ENCODE data around the gene DIAPH1. TPM values are rescaled to one million over a fixed set of nuclear protein-coding genes. Genes with fewer than 3 reads are reported as not detected.

The DIAPH1 gene
- total RNA-seq: 225 and 232 TPM in 2 replicates

- Mint-ChIP-seq H3K4me3 (peak within 1 kb of the TSS; percentile 100), H3K36me3 (ENCODE audit: low read depth) (peaks cover 43% of the 10 kb centered on the region), H3K4me1 (peaks cover 57% of the 10 kb centered on the region), H3K27me3 (no peaks in the 10 kb centered on the region), H3K9me3 (no peaks in the 10 kb centered on the region), H3K27ac (peak within 1 kb of the TSS; percentile 99)
- intact Hi-C loops (cut with micrococcal nuclease): loop anchor here (1.0 kb wide), 5 partner anchors 14 to 55 kb away; partner anchors contain the start of genes FCHSD1, HDAC3 and RELL2
- peak; percentile 98 for DNase-seq
These were observed at the start of gene DIAPH1 for GRCh38 chr5:141618804-141619554. Gene DIAPH1 (minus strand): TSS chr5:141619000. CDS start chr5:141618914, 86 bp downstream.

- Mint-ChIP-seq H3K27ac (no peak overlapping the region), H3K36me3 (ENCODE audit: low read depth) (peaks cover 2% of the 10 kb centered on the region), H3K4me3 (no peak overlapping the region), H3K9me3 (no peaks in the 10 kb centered on the region), H3K27me3 (no peaks in the 10 kb centered on the region), H3K4me1 (peaks cover 4% of the 10 kb centered on the region)
- intact Hi-C loops (cut with micrococcal nuclease): loop anchor here (1.0 to 10.0 kb wide), 4 partner anchors 27 to 213 kb away; no protein-coding TSS in a partner anchor
- no peak for DNase-seq
These were observed 47.5 kb upstream of the DIAPH1 start for GRCh38 chr5:141665995-141666940.

- peak overlapping the region; percentile 26 for H3K27ac Mint-ChIP-seq
- peak; percentile 93 for DNase-seq
- no peak overlapping the region for H3K4me3 Mint-ChIP-seq
- H3K4me1 Mint-ChIP-seq: peaks cover 4% of the 10 kb centered on the region
- intact Hi-C loops (cut with micrococcal nuclease): loop anchor here (1.0 to 10.0 kb wide), 4 partner anchors 28 to 214 kb away; no protein-coding TSS in a partner anchor
- H3K9me3 Mint-ChIP-seq: no peaks in the 10 kb centered on the region
- H3K36me3 Mint-ChIP-seq (ENCODE audit: low read depth): peaks cover 2% of the 10 kb centered on the region
- no peaks in the 10 kb centered on the region for H3K27me3 Mint-ChIP-seq
These were observed 46.1 kb upstream of the DIAPH1 start for GRCh38 chr5:141664733-141665461.

GRCh38 chr5:141663506-141663905 is 44.7 kb upstream of the DIAPH1 start:
- peaks cover 4% of the 10 kb centered on the region for H3K4me1 Mint-ChIP-seq
- intact Hi-C loops (cut with micrococcal nuclease): loop anchor here (10.0 kb wide), 1 partner anchor 151 kb away; no protein-coding TSS in a partner anchor

GRCh38 chr5:141662028-141662427 is 43.2 kb upstream of the DIAPH1 start:
- no peak overlapping the region for H3K4me3 Mint-ChIP-seq
- DNase-seq: no peak
- H3K36me3 Mint-ChIP-seq (ENCODE audit: low read depth): peaks cover 3% of the 10 kb centered on the region
- intact Hi-C loops (cut with micrococcal nuclease): loop anchor here (10.0 kb wide), 1 partner anchor 153 kb away; no protein-coding TSS in a partner anchor
- H3K27me3 Mint-ChIP-seq: peaks cover 2% of the 10 kb centered on the region
- peaks cover 7% of the 10 kb centered on the region for H3K4me1 Mint-ChIP-seq
- no peak overlapping the region for H3K27ac Mint-ChIP-seq
- no peaks in the 10 kb centered on the region for H3K9me3 Mint-ChIP-seq

More at GRCh38 chr5:141663506-141663905, 44.7 kb upstream of the DIAPH1 start:
- no peak for DNase-seq
- H3K27me3 Mint-ChIP-seq: peaks cover 2% of the 10 kb centered on the region
- no peaks in the 10 kb centered on the region for H3K9me3 Mint-ChIP-seq
- no peak overlapping the region for H3K27ac Mint-ChIP-seq
- H3K4me3 Mint-ChIP-seq: no peak overlapping the region
- no peaks in the 10 kb centered on the region for H3K36me3 Mint-ChIP-seq (ENCODE audit: low read depth)

- no peak for DNase-seq
These were observed 39.2 kb upstream of the DIAPH1 start for GRCh38 chr5:141657937-141658545.

GRCh38 chr5:141657404-141657803 is 38.6 kb upstream of the DIAPH1 start:
- DNase-seq: no peak
- H3K36me3 Mint-ChIP-seq (ENCODE audit: low read depth): peaks cover 8% of the 10 kb centered on the region
- H3K4me3 Mint-ChIP-seq: no peak overlapping the region
- intact Hi-C loops (cut with micrococcal nuclease): no loop called here
- peaks cover 6% of the 10 kb centered on the region for H3K4me1 Mint-ChIP-seq
- H3K9me3 Mint-ChIP-seq: no peaks in the 10 kb centered on the region
- H3K27me3 Mint-ChIP-seq: peaks cover 2% of the 10 kb centered on the region
- H3K27ac Mint-ChIP-seq: no peak overlapping the region

More at GRCh38 chr5:141657937-141658545, 39.2 kb upstream of the DIAPH1 start:
- H3K27me3 Mint-ChIP-seq: peaks cover 2% of the 10 kb centered on the region
- intact Hi-C loops (cut with micrococcal nuclease): no loop called here
- H3K36me3 Mint-ChIP-seq (ENCODE audit: low read depth): peaks cover 8% of the 10 kb centered on the region
- no peak overlapping the region for H3K4me3 Mint-ChIP-seq
- peaks cover 3% of the 10 kb centered on the region for H3K4me1 Mint-ChIP-seq
- no peaks in the 10 kb centered on the region for H3K9me3 Mint-ChIP-seq
- H3K27ac Mint-ChIP-seq: peak overlapping the region; percentile 14

GRCh38 chr5:141656396-141656795 is 37.6 kb upstream of the DIAPH1 start:
- no peak for DNase-seq
- intact Hi-C loops (cut with micrococcal nuclease): no loop called here
- Mint-ChIP-seq H3K27ac (no peak overlapping the region), H3K36me3 (ENCODE audit: low read depth) (peaks cover 8% of the 10 kb centered on the region), H3K9me3 (no peaks in the 10 kb centered on the region), H3K4me1 (peaks cover 14% of the 10 kb centered on the region), H3K4me3 (no peak overlapping the region), H3K27me3 (peaks cover 2% of the 10 kb centered on the region)

- peaks cover 24% of the 10 kb centered on the region for H3K4me1 Mint-ChIP-seq
- no peak for DNase-seq
- intact Hi-C loops (cut with micrococcal nuclease): no loop called here
- H3K4me3 Mint-ChIP-seq: no peak overlapping the region
- peaks cover 2% of the 10 kb centered on the region for H3K27me3 Mint-ChIP-seq
- H3K27ac Mint-ChIP-seq: no peak overlapping the region
- H3K36me3 Mint-ChIP-seq (ENCODE audit: low read depth): peaks cover 8% of the 10 kb centered on the region
- H3K9me3 Mint-ChIP-seq: no peaks in the 10 kb centered on the region
These were observed 36.2 kb upstream of the DIAPH1 start for GRCh38 chr5:141655020-141655419.

- peaks cover 27% of the 10 kb centered on the region for H3K4me1 Mint-ChIP-seq
- H3K4me3 Mint-ChIP-seq: no peak overlapping the region
- intact Hi-C loops (cut with micrococcal nuclease): loop anchor here (5.0 kb wide), 1 partner anchor 198 kb away; no protein-coding TSS in a partner anchor
- H3K27me3 Mint-ChIP-seq: peaks cover 1% of the 10 kb centered on the region
- H3K27ac Mint-ChIP-seq: no peak overlapping the region
- no peak for DNase-seq
- peaks cover 8% of the 10 kb centered on the region for H3K36me3 Mint-ChIP-seq (ENCODE audit: low read depth)
- no peaks in the 10 kb centered on the region for H3K9me3 Mint-ChIP-seq
These were observed 35.5 kb upstream of the DIAPH1 start for GRCh38 chr5:141654298-141654697.

GRCh38 chr5:141651728-141652105 is 32.9 kb upstream of the DIAPH1 start:
- Mint-ChIP-seq H3K27me3 (no peaks in the 10 kb centered on the region), H3K4me1 (peaks cover 27% of the 10 kb centered on the region), H3K9me3 (no peaks in the 10 kb centered on the region), H3K36me3 (ENCODE audit: low read depth) (peaks cover 16% of the 10 kb centered on the region), H3K27ac (peak overlapping the region; percentile 42), H3K4me3 (peak overlapping the region; percentile 92)
- intact Hi-C loops (cut with micrococcal nuclease): loop anchor here (1.0 to 5.0 kb wide), 4 partner anchors 15 to 318 kb away; partner anchors contain the start of genes HDAC3, RELL2 and RNF14
- no peak for DNase-seq

- peak within 1 kb of the TSS; percentile 92 for H3K4me3 Mint-ChIP-seq
- peak within 1 kb of the TSS; percentile 93 for H3K27ac Mint-ChIP-seq
- H3K36me3 Mint-ChIP-seq (ENCODE audit: low read depth): peaks cover 16% of the 10 kb centered on the region
- intact Hi-C loops (cut with micrococcal nuclease): loop anchor here (1.0 to 5.0 kb wide), 4 partner anchors 15 to 318 kb away; partner anchors contain the start of genes HDAC3, RELL2 and RNF14
- no peaks in the 10 kb centered on the region for H3K9me3 Mint-ChIP-seq
- no peaks in the 10 kb centered on the region for H3K27me3 Mint-ChIP-seq
- peaks cover 28% of the 10 kb centered on the region for H3K4me1 Mint-ChIP-seq
- peak; percentile 94 for DNase-seq
These were observed 32.3 kb upstream of the DIAPH1 start, which contains the start of gene FCHSD1 for GRCh38 chr5:141650851-141651727. Gene FCHSD1 (minus strand): TSS chr5:141651418. CDS start chr5:141651368, 50 bp downstream.

All from activated CD4-positive, alpha-beta T cell treated with anti-CD3 and anti-CD28 coated beads, Interleukin-2, amount 10 ng/mL, durations not matched to agents 24 days and 14 days (primary cell).